Right renal cortex interstitium (tissue), 3 donors: ENCODE data around the gene TROAP. TPM values are rescaled to one million over a fixed set of nuclear protein-coding genes. Genes with fewer than 3 reads are reported as not detected.
"Not testable (repeated sequence)": the region's sequence is repeated elsewhere in the genome, so short reads cannot be mapped to it uniquely, and the experiment has no call there.

Experiments used
- DNase-seq, 3 donors: peaks; one replicate each; pipeline ENCODE4 v3.0.0-alpha.2; 2013; ENCODE audit warnings: low read depth in 3 of 3, low spot score in 2 of 3
- polyA plus RNA-seq, 3 donors: library from polyadenylated mRNA; unstranded; fragments of 120-200 nt; gene quantifications; one replicate each; pipeline ENCODE4 v1.2.1, GENCODE V29; 2013; ENCODE audit not compliant: insufficient read length in 3 of 3

The TROAP gene
- polyA plus RNA-seq, 3 donors = 16.1 to 18.2 (median 17.6) TPM

- no peak for DNase-seq
These were observed 28.8 kb upstream of the TROAP start for GRCh38 chr12:49294086-49294803.

GRCh38 chr12:49294804-49295081 is 28.3 kb upstream of the TROAP start:
- DNase-seq = no peak

- DNase-seq = no peak
These were observed 27.7 kb upstream of the TROAP start, which contains the start of gene PRPH for GRCh38 chr12:49295082-49295936. Gene PRPH, plus strand, starts transcription at chr12:49295147. Its CDS starts 54 bp downstream, at chr12:49295201.

GRCh38 chr12:49296034-49296835 is 26.8 kb upstream of the TROAP start:
- DNase-seq = no peak

- DNase-seq = no peak
These were observed 26.0 kb upstream of the TROAP start for GRCh38 chr12:49296836-49297694.

GRCh38 chr12:49297695-49298060 is 25.4 kb upstream of the TROAP start:
- DNase-seq = no peak

- no peak for DNase-seq
These were observed 24.9 kb upstream of the TROAP start for GRCh38 chr12:49298160-49298559.

GRCh38 chr12:49301760-49302159 is 21.3 kb upstream of the TROAP start:
- DNase-seq = no peak

GRCh38 chr12:49304161-49304560 is 18.9 kb upstream of the TROAP start:
- no peak for DNase-seq

GRCh38 chr12:49305762-49306510 is 17.1 kb upstream of the TROAP start:
- DNase-seq = no peak

GRCh38 chr12:49309386-49309785 is 13.7 kb upstream of the TROAP start:
- no peak for DNase-seq

- DNase-seq = not testable (repeated sequence)
These were observed 12.5 kb upstream of the TROAP start for GRCh38 chr12:49310451-49311000.

GRCh38 chr12:49314811-49315210 is 8.2 kb upstream of the TROAP start:
- no peak for DNase-seq

- not testable (repeated sequence) for DNase-seq
These were observed 5.9 kb upstream of the TROAP start for GRCh38 chr12:49317118-49317517.

- not testable (repeated sequence) for DNase-seq
These were observed 2.5 kb upstream of the TROAP start for GRCh38 chr12:49320411-49321103.

- no peak for DNase-seq
These were observed 718 bp upstream of the TROAP start for GRCh38 chr12:49322367-49322707.

GRCh38 chr12:49323524-49324097 is 556 bp downstream of the TROAP start:
- DNase-seq = no peak

- no peak for DNase-seq
These were observed 2.6 kb downstream of the TROAP start for GRCh38 chr12:49325606-49326005.

GRCh38 chr12:49327368-49327767 is 4.3 kb downstream of the TROAP start:
- no peak for DNase-seq
